HG02885 (cell line): Measurements from ENCODE around the gene DAAM2.

Experiments
- ATAC-seq: cut with Tn5 transposase; IDR thresholded peaks from one replicate; pipeline ENCODE4 v1.9.1; 2021; ENCODE audit warnings: mild to moderate bottlenecking; ENCODE audit not compliant: unreplicated experiment, poor library complexity

The DAAM2 gene

DNA sequence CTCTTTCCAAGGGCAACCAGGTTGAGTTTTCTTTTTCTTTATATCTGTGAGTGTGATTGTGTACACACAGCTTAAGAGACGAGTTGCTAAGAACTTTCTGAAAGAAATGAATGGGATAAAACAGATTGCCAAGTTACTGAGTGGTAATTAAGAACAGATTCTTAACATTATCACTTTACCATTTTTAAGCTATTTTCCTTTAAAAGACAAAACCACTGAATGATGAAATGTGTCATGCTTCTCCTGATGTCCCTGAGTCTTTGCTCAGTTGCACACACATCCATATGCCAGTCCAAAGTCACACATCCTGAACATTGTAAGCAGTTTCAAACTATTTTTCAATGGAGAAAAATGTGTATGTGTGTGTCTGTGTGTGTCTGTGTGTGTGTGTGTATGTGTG is 5.5 kb upstream of the DAAM2 start:
- no peak for ATAC-seq

DNA sequence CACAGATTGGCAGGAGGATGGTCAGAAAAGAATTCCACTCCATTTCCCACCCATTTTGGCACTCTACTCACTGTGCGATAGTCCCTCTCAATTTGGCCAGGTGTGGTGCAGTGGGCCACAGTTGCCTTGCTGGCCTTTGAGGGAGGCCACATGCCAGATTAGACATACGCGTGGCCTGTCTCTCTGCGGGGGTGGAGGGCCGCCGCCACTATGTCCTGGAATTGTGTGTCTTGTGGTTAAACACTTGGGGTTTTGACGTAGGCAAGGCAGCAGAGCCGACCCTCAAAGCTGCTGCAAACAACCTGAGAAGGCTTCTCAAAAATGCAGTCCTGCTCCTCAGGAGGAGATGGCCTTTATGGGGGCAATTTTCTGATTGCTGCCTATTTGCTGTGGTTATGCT is 4.9 kb upstream of the DAAM2 start:
- ATAC-seq: no peak

DNA sequence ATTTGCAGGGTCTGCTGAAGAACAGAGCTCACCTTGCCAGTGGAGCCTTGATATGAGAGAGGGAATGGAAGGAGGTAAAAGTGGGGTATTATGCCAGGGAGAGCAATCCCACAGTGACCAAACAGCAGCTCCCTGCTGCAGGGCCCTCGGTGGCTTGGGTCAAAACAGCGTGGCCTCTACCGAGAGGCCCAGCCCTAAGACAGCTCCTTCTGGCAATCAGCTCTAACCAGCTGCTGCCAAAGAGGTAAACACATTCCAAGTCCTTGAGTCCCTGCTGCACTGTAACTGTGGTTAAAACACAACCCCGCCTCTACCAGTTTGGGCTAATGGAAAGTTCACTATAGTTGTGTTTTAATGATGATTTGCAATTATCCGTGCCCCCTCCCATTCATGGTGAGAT is 1.4 kb upstream of the DAAM2 start:
- no peak for ATAC-seq

DNA sequence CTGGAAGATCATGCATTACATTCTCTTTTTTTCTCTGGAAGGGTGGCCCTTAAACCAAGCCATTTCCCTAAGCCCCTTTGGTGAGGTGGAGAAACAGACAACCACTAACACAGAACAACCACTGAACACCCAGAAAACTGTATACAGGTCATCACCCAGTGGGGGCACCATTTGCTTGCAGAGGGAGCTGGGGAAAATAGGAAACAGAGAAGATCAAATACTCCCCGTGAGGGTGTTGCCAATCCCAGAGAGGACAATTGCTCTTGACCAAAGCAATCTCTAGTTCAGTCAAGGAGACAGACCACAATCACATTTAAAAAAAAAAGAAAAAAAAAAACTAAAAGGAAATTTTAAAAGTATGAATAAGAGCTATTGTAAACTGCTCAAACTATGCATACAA is 865 bp upstream of the DAAM2 start:
- ATAC-seq: no peak

DNA sequence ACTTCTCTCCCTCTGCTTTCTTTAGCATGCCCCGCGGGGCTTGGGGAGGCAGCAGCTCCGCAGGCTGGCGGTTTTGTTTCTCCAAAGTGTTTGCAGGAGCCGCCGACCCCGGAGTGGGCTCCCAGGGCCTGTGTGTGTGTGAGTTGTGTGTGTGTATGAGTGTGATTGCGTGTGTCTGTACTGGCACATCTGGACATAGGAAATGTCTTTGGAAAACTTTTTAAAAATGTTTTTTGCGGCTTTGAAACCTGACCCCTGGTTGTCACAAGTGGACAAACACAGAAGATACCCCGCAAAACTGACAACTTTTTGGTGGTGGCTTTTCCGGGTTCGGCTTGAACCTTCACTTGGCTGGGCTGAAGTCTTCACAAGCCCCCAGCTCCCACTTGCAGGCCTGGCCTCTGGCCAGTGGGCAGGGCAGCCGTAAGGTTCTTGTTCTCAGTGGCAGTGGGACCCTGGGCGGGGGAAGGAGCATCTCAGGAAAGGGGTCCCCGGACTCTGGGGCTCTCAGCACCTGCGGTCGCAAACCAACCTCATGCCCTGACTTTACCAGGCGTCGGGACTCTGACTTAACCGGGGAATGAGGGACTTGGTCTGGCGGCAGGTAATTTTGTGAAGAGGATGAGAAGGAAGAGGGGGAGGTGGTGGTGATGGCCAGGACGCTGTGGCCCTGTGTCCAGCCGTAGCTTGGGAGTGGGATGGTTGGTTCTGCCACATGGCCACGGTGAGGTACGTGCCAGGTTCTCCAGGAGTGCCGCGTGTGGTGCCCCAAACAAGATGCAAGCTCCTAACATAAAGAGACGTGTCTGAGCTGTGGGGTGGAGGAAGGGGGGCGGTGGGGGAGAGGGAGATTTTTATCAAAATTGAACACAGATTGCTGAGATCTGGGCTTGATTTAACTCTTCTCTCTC is 619 bp downstream of the DAAM2 start:
- ATAC-seq: no peak

DNA sequence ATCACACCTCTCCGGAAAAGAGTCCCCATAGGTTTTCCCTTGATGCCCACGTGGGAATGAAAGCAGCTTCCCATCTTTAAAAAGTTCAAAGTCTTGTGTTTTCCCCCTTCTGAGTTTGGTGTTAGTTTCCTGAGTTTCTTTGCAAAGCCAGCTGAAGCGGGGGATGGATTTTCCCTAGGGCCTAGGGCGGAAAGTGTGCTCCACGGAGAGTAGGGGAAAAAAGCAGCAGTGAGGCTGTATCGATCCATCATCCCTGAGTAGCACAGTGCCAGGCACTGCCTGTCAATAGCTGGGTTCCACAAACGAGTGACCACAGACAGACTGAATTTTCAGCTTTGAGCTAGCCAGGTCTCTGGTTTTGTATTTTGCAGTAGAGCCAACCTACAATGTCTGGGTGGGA is 1.3 kb downstream of the DAAM2 start:
- no peak for ATAC-seq

DNA sequence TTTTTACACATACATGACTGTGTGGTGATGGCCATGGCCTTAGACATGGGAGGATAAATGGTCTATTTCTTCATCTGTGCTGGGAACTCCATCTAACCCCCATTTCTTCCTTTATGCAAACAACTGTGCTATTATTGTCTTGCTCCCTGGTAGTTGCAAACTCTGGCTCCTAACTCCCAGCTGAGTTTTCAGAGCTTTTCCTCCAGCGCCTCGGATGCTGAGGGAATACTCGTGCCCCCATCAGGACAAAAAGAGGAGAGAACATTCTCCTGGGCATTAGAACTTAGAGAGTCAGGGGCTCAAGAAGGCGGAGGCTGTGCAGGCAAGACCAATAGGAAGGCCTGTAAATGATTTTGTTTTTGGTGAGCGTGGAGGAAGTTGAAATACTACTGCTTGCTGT is 2.1 kb downstream of the DAAM2 start:
- ATAC-seq: no peak

DNA sequence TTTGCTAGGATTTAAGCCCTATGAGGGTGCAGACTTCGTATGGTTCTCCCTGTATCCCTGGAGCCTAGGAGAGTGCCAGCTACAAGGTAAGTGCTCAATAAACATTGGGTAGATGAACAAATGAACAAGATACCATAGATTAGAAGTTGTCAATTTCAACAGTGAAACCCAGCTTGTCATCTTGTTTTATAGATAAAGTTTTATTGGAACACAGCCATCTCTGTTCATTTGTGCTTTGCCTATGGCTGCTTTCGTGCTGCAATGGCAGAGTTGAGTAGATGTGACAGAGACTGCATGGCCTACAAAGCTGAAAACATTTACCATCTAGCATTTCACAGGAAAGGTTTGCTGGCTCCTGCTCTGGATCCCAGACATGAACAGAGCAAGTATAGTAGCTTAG is 5.6 kb downstream of the DAAM2 start:
- ATAC-seq: no peak

DNA sequence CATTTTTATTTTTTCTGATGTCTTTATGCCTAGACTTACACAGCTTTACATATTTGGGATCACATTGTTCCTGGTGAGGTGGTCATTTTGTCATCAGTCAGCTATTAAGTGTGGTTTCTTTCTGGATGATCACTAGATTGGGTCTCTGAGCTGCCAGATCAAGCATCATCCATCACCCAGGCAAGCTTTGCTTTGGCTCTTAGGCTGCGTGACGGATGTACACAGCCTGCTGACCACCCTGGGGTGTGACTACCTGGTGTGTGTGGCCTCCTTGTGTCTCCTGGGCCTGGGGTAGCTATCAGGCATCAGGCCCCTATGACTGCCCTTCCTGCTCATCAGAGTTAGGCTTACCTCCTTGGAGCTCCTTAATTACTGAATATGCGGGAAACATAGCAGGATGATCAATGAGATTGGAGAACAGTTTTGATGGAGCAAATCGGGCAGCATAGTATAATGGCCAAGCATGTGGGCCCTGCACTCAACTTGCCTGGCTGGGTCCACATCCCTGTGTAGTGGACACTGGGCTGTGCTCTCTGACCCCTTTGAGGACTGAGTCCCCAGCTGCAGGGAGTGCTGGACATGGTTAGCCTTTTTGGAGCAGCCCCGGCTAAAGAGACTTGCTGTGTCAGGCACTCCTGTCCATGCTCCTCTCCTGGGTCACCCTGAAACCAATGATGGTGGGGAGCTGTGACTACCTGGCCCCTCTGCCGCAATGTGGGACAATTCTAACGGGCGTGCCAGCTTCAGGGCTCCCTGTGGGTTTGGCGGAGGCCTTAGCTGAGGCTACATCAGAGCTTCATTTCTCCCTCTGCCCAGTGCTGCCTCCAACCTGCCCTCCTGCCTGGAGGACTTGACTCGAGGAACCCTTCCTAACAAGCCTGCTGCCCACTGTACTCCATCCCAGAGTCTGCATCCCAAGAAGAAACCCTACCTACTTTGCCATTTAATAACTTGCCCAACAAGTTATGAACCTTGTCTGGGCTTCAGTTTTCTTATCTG is 8.2 kb downstream of the DAAM2 start:
- ATAC-seq: no peak

DNA sequence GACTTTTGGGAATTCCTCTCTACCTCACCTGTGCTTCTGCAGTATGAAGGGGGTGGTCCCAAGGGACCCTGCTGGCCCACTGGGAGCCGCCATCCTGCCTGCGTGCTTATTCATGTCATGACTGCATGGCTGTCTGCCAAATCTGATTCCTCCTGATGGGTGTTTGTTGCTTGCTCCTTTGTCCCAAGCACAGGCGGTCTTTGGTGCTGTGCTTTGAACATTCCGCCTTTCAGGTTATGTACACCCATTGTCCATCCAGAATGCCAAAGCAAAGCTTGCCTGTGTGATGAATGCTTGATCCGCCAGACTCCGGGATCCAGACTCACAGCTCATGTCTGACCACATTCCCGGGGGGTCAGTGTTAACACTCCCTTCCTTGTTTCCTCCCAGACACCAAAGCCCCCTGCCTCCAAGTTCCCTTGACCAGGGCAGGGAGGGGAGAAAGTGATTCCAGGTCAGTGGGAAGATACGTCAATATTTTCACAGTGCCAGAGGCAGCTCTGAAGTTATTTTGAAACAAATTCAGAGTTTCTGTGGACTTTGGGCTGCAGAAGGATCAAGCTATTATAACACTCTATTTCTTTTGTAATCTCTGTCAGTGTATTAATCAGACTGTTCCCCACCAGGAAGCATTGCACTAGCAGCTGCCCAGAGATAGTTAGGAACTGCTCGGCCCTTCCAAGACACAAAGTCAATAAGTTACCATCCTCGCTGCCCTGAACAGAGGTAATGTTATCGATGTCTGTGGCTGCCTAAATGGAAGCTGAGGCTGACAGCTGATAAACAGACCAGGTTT is 9.5 kb downstream of the DAAM2 start:
- no peak for ATAC-seq

DNA sequence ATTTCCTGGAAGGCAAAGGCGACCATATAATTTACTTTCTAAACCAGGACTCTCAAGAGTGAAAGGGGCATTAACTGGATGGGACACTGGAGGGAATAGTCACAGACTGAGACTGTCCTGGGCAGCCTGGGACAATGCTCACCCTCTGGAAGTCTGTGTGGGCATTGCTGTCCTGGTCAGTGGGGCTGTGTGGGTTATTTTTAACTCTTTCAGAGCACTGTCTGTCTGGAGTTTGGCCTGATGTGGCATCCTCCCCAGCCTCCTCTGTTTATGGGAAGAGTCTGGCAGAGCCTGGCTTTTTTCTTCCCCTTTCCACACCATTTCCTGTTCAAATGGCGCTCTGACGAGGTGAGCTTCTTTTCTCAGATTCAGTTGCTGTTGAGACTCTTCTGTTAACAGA is 11.7 kb downstream of the DAAM2 start:
- no peak for ATAC-seq

DNA sequence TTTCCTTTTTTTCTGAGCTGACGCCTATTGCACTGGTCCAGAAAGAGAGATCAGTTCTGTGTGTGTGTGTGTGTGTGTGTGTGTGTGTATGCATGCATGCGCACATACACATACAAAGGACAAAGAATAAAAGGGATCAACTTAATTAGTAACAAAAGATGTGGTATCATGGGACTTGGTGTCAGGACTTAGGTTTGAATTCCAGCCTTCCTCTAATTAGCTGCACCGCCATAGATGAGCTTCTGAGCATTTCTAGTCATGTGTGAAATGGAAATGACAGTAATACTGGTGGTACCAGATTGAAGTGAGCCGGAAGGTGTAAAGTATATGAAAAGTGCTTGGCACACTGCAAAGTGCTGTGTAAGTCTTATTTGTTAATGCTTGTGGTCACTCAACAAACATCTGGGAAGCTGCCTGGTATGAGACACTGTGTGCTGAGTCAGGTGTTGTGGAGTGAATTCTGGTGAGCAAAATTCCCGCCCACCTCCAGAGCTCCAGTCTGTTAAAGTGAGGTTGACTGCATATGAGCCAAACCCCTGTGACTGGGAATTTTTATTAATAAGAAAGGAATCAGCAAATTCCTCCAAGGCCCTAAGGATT is 12.4 kb downstream of the DAAM2 start:
- ATAC-seq: no peak

DNA sequence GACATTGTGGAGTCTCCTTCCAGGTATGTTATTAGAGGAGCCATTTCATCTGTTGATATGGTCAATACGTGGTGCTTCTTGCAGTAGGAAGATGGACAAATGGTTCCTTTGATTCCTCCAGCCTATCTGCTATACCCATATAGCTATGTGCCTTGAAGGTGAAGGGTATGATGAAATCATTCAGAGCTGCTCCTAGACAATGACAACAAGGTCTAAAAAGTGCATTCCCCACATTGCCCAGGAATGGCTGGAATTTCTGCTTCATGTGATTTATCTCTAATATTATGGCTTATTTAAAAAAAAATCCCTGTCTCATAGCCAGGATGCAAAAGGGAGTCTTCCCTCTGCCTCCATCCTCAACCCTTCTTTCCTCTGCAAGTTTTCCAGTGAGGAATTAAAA is 14.1 kb downstream of the DAAM2 start:
- ATAC-seq: no peak

DNA sequence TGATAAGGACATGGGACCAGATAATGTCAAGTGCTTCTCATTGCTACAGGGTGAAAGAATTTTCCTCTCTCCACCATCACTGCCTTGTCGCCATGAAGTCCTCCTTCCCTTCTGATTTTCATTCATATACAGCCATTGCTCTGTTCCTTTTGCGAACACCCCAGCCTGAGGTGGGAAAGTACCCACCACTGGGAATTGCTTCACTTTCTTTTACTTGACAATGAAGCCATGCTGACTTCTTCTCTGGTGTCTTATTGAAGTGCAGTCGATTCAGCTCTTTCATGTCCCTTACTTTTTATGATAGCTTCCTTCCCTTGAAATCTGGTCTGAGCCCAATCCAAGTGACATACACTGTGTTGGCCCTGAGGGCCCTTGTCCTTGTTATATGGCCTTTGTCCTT is 16.2 kb downstream of the DAAM2 start:
- ATAC-seq: no peak

DNA sequence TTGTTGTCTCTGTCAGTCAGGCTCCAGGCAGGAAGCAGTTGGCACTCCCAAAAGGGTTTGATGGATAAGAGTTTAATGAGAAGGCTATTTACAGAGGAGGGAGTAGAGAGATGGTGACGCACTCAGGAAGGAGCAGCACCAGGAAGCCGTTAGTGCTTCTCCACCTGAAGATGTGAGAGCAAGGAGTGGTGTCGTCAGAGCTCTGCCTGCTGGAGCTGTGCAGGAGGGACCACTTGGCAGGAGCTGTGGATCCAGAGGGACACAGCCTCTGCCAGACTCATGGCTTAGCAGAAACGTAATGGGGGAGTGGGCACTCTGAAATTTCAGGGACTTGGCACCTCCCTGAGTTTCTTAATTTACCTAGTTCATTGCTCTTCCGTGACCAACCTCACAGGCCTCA is 16.8 kb downstream of the DAAM2 start:
- no peak for ATAC-seq

DNA sequence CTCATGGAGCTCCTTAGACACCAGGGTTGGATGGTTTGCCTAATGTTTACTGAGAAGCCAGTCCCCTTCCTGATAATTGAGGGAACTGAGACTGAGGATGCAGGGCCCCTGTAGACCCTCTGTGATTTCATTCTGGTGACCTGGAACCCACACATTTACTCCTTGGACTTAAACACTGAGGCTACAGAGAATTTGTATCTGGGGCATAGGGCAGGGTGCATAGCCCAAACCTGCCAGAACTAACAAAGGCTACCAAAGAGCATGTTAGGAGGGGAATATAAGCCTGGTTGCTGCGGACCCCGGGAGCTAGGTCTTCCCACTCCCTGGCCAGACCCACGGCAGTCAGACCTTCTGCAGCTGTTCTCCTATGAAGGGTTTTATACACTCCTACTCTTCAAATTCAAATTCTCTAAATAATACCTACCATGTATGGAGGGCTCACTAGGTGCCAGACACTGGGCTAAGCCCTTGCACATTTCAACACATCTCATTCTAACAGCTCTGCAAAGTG is 19.7 kb downstream of the DAAM2 start:
- ATAC-seq: no peak

DNA sequence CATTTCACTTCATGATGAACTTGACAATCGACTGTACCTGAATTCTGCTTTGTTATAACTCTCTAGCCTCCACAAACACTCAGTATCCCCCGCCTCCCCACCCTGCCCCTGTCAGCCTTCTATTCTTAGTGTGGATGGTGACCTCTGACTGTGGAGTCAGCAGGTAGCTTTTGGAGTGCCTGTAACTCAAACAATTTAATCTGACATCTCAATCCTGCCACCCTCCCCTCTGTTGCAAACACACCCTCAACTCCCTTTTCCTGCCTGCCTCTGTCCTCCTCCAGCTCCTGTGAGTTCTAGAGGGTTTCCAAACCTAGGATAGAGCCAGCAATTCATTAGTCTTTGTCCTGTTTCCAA is 20.3 kb downstream of the DAAM2 start:
- no peak for ATAC-seq

DNA sequence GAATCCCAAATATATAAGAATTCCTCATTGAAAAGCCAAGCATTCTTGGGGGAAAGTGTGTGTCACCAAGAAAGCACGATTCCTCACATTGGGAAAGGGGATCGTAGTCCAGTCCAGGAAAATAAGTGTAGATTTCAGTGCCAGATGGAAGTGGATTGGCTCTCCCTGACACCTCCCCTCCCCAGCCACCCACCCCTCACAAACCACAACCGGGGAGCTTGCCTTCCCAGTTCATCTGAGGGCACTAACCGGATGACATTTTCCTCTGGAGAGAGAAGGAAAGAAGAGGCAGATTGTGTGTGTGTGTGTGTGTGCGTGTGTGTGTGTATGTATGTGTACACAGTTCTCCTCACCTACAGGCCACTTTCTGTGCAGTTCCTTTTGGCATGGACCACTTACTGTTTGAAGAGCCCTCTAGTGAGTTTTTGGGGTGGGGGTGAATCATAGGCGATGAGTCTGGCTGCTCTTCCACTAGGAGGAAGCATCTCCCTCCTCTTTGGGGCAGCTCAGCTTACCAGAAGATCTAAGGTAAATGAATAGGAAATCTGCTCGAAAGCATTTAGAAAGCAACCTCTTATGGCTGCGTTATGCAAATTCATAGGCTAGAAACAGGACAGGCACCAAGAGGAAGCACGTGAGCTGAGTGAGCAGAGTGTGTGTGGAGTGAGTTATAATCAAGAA is 20.8 kb downstream of the DAAM2 start:
- ATAC-seq: peak; percentile 78

DNA sequence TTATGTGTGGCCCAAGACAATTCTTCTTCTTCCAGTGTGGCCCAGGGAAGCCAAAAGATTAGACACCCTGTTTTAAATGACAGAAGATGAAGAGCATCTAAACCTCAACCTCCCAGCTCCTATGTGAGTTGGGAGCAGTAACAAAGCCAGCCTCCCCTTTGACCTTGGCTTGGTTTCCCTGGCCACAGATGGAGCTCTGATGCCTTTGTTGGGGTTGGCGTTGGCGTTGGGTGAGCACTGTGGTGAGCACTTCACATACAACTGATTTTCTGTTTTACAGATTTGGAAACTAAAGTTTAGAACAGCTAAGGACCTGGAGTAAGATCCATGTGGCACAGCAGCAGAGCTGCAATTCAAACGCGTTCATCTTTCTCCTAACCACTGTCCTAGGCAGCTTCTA is 22.1 kb downstream of the DAAM2 start:
- ATAC-seq: no peak
